Endothelial cell of umbilical vein (primary cell): ENCODE data around the gene ATP9B. TPM values are rescaled to one million over a fixed set of nuclear protein-coding genes. Genes with fewer than 3 reads are reported as not detected.

ENCODE experiments used
- BruUV-seq: library from RNA; stranded (reverse); fragments of 400-500 nt; replicated peaks from 2 replicates; lab custom pipeline; 2021; lab: Mats Ljungman, UMichigan
- CTCF ChIA-PET: fragments of 300-600, 350-600 bp; sonication (Branson Sonifier 250); formaldehyde crosslinking; loops from one replicate; lab custom pipeline; 2021; ENCODE audit warnings: antibody characterized with exemption, inconsistent platforms; lab: Charles Lee
- POLR2A ChIA-PET: fragments of 300-600, 350-600 bp; sonication (Branson Sonifier 250); formaldehyde crosslinking; loops from one replicate; lab custom pipeline; 2021; ENCODE audit warnings: antibody characterized with exemption, inconsistent platforms; lab: Charles Lee
- DNase-seq: peaks from one replicate; pipeline ENCODE4 v3.0.0-alpha.2; 2011; ENCODE audit warnings: low read depth, low spot score
- FAIRE-seq: peaks from 2 replicates; lab custom pipeline; 2011; peaks lifted over from hg19 to GRCh38; lab: Jason Lieb, UNC
- H2AFZ ChIP-seq: 2 replicates; pipeline ENCODE4 v1.6.0; 2012; ENCODE audit warnings: low read depth, low read length, control low read depth, inconsistent platforms
- H3K27ac ChIP-seq: 2 replicates; pipeline ENCODE4 v1.5.1; 2011; ENCODE audit warnings: low read depth, mild to moderate bottlenecking, control low read depth, low read length, moderate library complexity; ENCODE audit not compliant: insufficient read depth
- H3K27me3 ChIP-seq, 2 experiments: 2 replicates each; pipeline versions ENCODE4 v1.6.0 to v1.6.1; 2011; ENCODE audit warnings: low read length in 2 of 2, mixed read lengths in 1 of 2; ENCODE audit not compliant: control insufficient read depth in 2 of 2, insufficient read depth in 2 of 2
- H3K36me3 ChIP-seq, 2 experiments: 2 replicates in 1 of 2; 3 replicates in 1 of 2; pipeline ENCODE4 v1.5.1; 2011; ENCODE audit warnings: low read length in 2 of 2, mild to moderate bottlenecking in 1 of 2, moderate library complexity in 1 of 2; ENCODE audit not compliant: control insufficient read depth in 2 of 2, insufficient read depth in 2 of 2; ENCODE audit errors: extremely low read depth in 1 of 2
- H3K4me1 ChIP-seq: 3 replicates; pipeline ENCODE4 v1.5.1; 2011; ENCODE audit warnings: mild to moderate bottlenecking, low read length; ENCODE audit not compliant: control insufficient read depth, insufficient read depth; ENCODE audit errors: extremely low read depth
- H3K4me2 ChIP-seq: 2 replicates; pipeline ENCODE4 v1.6.1; 2011; ENCODE audit warnings: low read length, control low read depth, mixed read lengths; ENCODE audit not compliant: insufficient read depth
- H3K4me3 ChIP-seq, 3 experiments: fragments of 200-600 bp in 1 of 3; sonication (generic), shearing (Covaris generic) in 1 of 3; replicated peaks in 1 of 3; 2 replicates each; pipeline ENCODE4 v1.5.1; 2011 to 2016; ENCODE audit warnings: control low read depth in 3 of 3, low read length in 3 of 3, mild to moderate bottlenecking in 2 of 3, inconsistent platforms in 1 of 3, low read depth in 1 of 3, moderate library complexity in 1 of 3; ENCODE audit not compliant: insufficient read depth in 1 of 3
- H3K79me2 ChIP-seq: 2 replicates; pipeline ENCODE4 v1.6.0; 2012; ENCODE audit warnings: low read length, inconsistent platforms; ENCODE audit not compliant: control insufficient read depth, insufficient read depth
- H3K9ac ChIP-seq: replicated peaks from 2 replicates; pipeline ENCODE3; 2011; ENCODE audit warnings: low read length, control low read depth; ENCODE audit not compliant: insufficient read depth; ENCODE audit errors: extremely low read depth
- H3K9me1 ChIP-seq: replicated peaks from 3 replicates; pipeline ENCODE4 v1.6.0; 2011; ENCODE audit warnings: mild to moderate bottlenecking, low read length; ENCODE audit not compliant: control insufficient read depth, insufficient read depth; ENCODE audit errors: extremely low read depth
- H3K9me3 ChIP-seq: replicated peaks from 2 replicates; pipeline ENCODE4 v1.5.1; 2012; ENCODE audit warnings: low read length, inconsistent platforms; ENCODE audit not compliant: control insufficient read depth, insufficient read depth
- H4K20me1 ChIP-seq: replicated peaks from 2 replicates; pipeline ENCODE3; 2011; ENCODE audit warnings: mild to moderate bottlenecking, low read length; ENCODE audit not compliant: control insufficient read depth, insufficient read depth; ENCODE audit errors: extremely low read depth
- CTCF ChIP-seq, 2 donors: IDR thresholded peaks; 1 replicate in 1 of 2; 2 replicates in 1 of 2; pipeline ENCODE4 v1.5.1; 2011; ENCODE audit warnings: low read length in 2 of 2, mild to moderate bottlenecking in 2 of 2, moderate library complexity in 2 of 2, control low read depth in 1 of 2, inconsistent platforms in 1 of 2, low read depth in 1 of 2; ENCODE audit not compliant: insufficient read depth in 1 of 2; ENCODE audit errors: extremely low read depth in 1 of 2
- EZH2 ChIP-seq: IDR thresholded peaks from 2 replicates; pipeline ENCODE4 v1.6.1; 2012; ENCODE audit warnings: borderline replicate concordance, low read depth, mild to moderate bottlenecking, moderate library complexity, low read length, inconsistent platforms; ENCODE audit not compliant: severe bottlenecking
- FOS ChIP-seq: IDR thresholded peaks from 2 replicates; pipeline ENCODE4 v1.6.1; 2011; ENCODE audit warnings: mild to moderate bottlenecking, low read length, moderate library complexity, borderline replicate concordance; ENCODE audit not compliant: insufficient read depth
- GATA2 ChIP-seq: IDR thresholded peaks from 2 replicates; pipeline ENCODE4 v1.7.0; 2011; ENCODE audit warnings: low read depth, mild to moderate bottlenecking, moderate library complexity, mixed read lengths, low read length; ENCODE audit not compliant: insufficient read length, insufficient read depth
- JUN ChIP-seq: IDR thresholded peaks from 2 replicates; pipeline ENCODE4 v1.6.1; 2011; ENCODE audit warnings: borderline replicate concordance, low read depth; ENCODE audit not compliant: insufficient read length, insufficient read depth
- MAX ChIP-seq: IDR thresholded peaks from 2 replicates; pipeline ENCODE4 v1.6.1; 2011; ENCODE audit not compliant: insufficient read depth, insufficient read length
- MYC ChIP-seq: IDR thresholded peaks from one replicate; pipeline ENCODE4 v1.6.1; 2011; ENCODE audit warnings: mild to moderate bottlenecking, low read depth, low read length
- POLR2A ChIP-seq: IDR thresholded peaks from 2 replicates; pipeline ENCODE4 v1.6.1; 2012; ENCODE audit warnings: low read depth, mild to moderate bottlenecking, control low read depth, low read length
- POLR2AphosphoS5 ChIP-seq: IDR thresholded peaks from 2 replicates; pipeline ENCODE4 v1.6.1; 2012; ENCODE audit warnings: low read depth, mild to moderate bottlenecking, control low read depth, low read length, moderate library complexity; ENCODE audit not compliant: insufficient read depth
- dilution Hi-C: fragments of 300-500 bp; cut with MboI; formaldehyde crosslinking; loops from one replicate; pipeline ENCODE4 v1.15.0; 2019; ENCODE audit warnings: low sequenced_read_pairs; ENCODE audit not compliant: extremely low pct_ligation_motif_present
- intact Hi-C: fragments of 100-400 bp; cut with micrococcal nuclease; formaldehyde crosslinking; loops from one replicate; pipeline ENCODE4 v1.10.0; 2022
- polyA plus RNA-seq, 4 experiments: library from polyadenylated mRNA; depleted of rRNA in 3 of 4; stranded (reverse) in 3 of 4; unstranded in 1 of 4; fragments of >200 nt; gene quantifications; 2 replicates each; pipeline versions ENCODE4 v1.2.1 to v1.2.3, GENCODE V29; 2011 to 2012; ENCODE audit warnings: missing spikeins in 1 of 4
- total RNA-seq: library from RNA; stranded (reverse); gene quantifications from 2 replicates; pipeline ENCODE4 v1.2.3, GENCODE V29; 2021

Gene ATP9B
- total and polyA plus RNA-seq, 2 donors (not counting 3 experiments of a cell fraction or from before 2014, with no cell fraction given), result 14.6 to 18.2 TPM

GRCh38 chr18:79203017-79203605, 133.9 kb downstream of the ATP9B start:
- no peak overlapping the region for H2AFZ ChIP-seq
- H3K9me3 ChIP-seq, result no peaks in the 10 kb centered on the region
- peaks cover 0 to 7% of the 10 kb centered on the region in 2 experiments for H3K36me3 ChIP-seq
- H3K9ac ChIP-seq, result no peak overlapping the region
- H3K4me3 ChIP-seq, result no peak overlapping the region
- TF ChIP-seq POLR2AphosphoS5 (no peak), JUN (no peak), MAX (no peak), POLR2A (no peak), EZH2 (no peak), GATA2 (no peak), MYC (no peak), FOS (no peak), CTCF (IDR thresholded peaks at IDR 0.05; ENCODE audit: extremely low read depth in 1 of 2, insufficient read depth in 1 of 2, low read depth in 1 of 2, low read length in 2 of 2) (no peak)
- BruUV-seq, result no TSS peak
- H3K27me3 ChIP-seq, result no peaks in the 10 kb centered on the region
- intact Hi-C loops, result no loop called here
- ChIA-PET POLR2A (no interaction called here), CTCF (no interaction called here)
- dilution Hi-C loops, result no loop called here
- peaks cover 3% of the 10 kb centered on the region for H3K9me1 ChIP-seq
- DNase-seq (no peak), FAIRE-seq (no peak)
- no peaks in the 10 kb centered on the region for H3K4me1 ChIP-seq
- no peak overlapping the region for H3K4me2 ChIP-seq
- H3K79me2 ChIP-seq, result no peaks in the 10 kb centered on the region
- H4K20me1 ChIP-seq, result no peaks in the 10 kb centered on the region
- no peak overlapping the region for H3K27ac ChIP-seq
